ENCODE measurements around the gene FBLN1.

Gene FBLN1

GRCh38 chr22:45579806-45580725 is 77.4 kb downstream of the FBLN1 start:
- H3K14ac ChIP-seq (ENCODE audit: low read length): peak overlapping the region; percentile 63
- H2BK120ac ChIP-seq (ENCODE audit: insufficient read depth, low read length, poor library complexity): peak overlapping the region; percentile 85
- peaks cover 35 to 40% of the 10 kb centered on the region in 2 experiments for H3K4me1 ChIP-seq (ENCODE audit: control insufficient read depth in 1 of 2, insufficient read depth in 2 of 2, low read length in 2 of 2)
- peak overlapping the region; percentile 87 for H2AK5ac ChIP-seq (ENCODE audit: low read length)
- H3K36me3 ChIP-seq (ENCODE audit: control insufficient read depth in 1 of 2, insufficient read depth in 2 of 2, low read length in 2 of 2): peaks cover 34 to 42% of the 10 kb centered on the region in 2 experiments
- H3K4ac ChIP-seq (ENCODE audit: low read depth, low read length): peak overlapping the region; percentile 53
- H4K91ac ChIP-seq (ENCODE audit: low read depth, low read length): peak overlapping the region; percentile 90
- H3K9ac ChIP-seq (ENCODE audit: low read length): peak overlapping the region; percentile 0
- H4K8ac ChIP-seq (ENCODE audit: low read depth, low read length): peak overlapping the region; percentile 43
- no peak for DNase-seq
- peak overlapping the region; percentile 17 for H4K12ac ChIP-seq (ENCODE audit: low read depth, low read length)
- H2AFZ ChIP-seq (ENCODE audit: insufficient read depth, low read length, poor library complexity): peak overlapping the region; percentile 26
- no CpG with 5 or more reads among the region's 29 CpGs for WGBS (ENCODE audit: extremely low coverage, insufficient coverage, insufficient read length)
- H3K4me3 ChIP-seq (ENCODE audit: low read depth, low read length): no peak overlapping the region
- H2BK12ac ChIP-seq (ENCODE audit: low read length): peak overlapping the region; percentile 48
- H2BK5ac ChIP-seq (ENCODE audit: low read depth, low read length, poor library complexity): peak overlapping the region; percentile 66
- no peak overlapping the region for H3K23ac ChIP-seq (ENCODE audit: low read length)
- peak overlapping the region; percentile 44 for H3K18ac ChIP-seq (ENCODE audit: low read length)
- peaks cover 19% of the 10 kb centered on the region for H3K79me2 ChIP-seq (ENCODE audit: control insufficient read depth, insufficient read depth, low read length, poor library complexity)
- H3K27ac ChIP-seq (ENCODE audit: low read depth, low read length): peak overlapping the region; percentile 93
- no peaks in the 10 kb centered on the region for H3K9me3 ChIP-seq (ENCODE audit: insufficient read depth, low read depth, low read length)
- no peaks in the 10 kb centered on the region for H3K27me3 ChIP-seq (ENCODE audit: insufficient read depth, low read length)
- peak overlapping the region; percentile 4 for H3K4me2 ChIP-seq (ENCODE audit: low read length)
- peaks cover 40% of the 10 kb centered on the region for H3K79me1 ChIP-seq (ENCODE audit: low read length)

- Histone ChIP-seq H2BK5ac (ENCODE audit: low read depth, low read length, poor library complexity) (peak overlapping the region; percentile 93), H3K18ac (ENCODE audit: low read length) (no peak overlapping the region), H3K27me3 (ENCODE audit: insufficient read depth, low read length) (no peaks in the 10 kb centered on the region), H3K4me1 (ENCODE audit: control insufficient read depth in 1 of 2, insufficient read depth in 2 of 2, low read length in 2 of 2) (peaks cover 35 to 40% of the 10 kb centered on the region in 2 experiments), H3K14ac (ENCODE audit: low read length) (peak overlapping the region; percentile 63), H4K8ac (ENCODE audit: low read depth, low read length) (peak overlapping the region; percentile 43), H3K9me3 (ENCODE audit: insufficient read depth, low read depth, low read length) (no peaks in the 10 kb centered on the region), H2BK120ac (ENCODE audit: insufficient read depth, low read length, poor library complexity) (peak overlapping the region; percentile 85), H3K79me2 (ENCODE audit: control insufficient read depth, insufficient read depth, low read length, poor library complexity) (peaks cover 19% of the 10 kb centered on the region), H4K91ac (ENCODE audit: low read depth, low read length) (peak overlapping the region; percentile 90), H3K4me3 (ENCODE audit: low read depth, low read length) (no peak overlapping the region), H3K36me3 (ENCODE audit: control insufficient read depth in 1 of 2, insufficient read depth in 2 of 2, low read length in 2 of 2) (peaks cover 34 to 43% of the 10 kb centered on the region in 2 experiments), H4K12ac (ENCODE audit: low read depth, low read length) (no peak overlapping the region), H3K4ac (ENCODE audit: low read depth, low read length) (no peak overlapping the region), H2BK12ac (ENCODE audit: low read length) (no peak overlapping the region), H3K27ac (ENCODE audit: low read depth, low read length) (peak overlapping the region; percentile 93), H3K9ac (ENCODE audit: low read length) (no peak overlapping the region), H3K4me2 (ENCODE audit: low read length) (peak overlapping the region; percentile 5), H3K79me1 (ENCODE audit: low read length) (peaks cover 40% of the 10 kb centered on the region), H3K23ac (ENCODE audit: low read length) (no peak overlapping the region), H2AK5ac (ENCODE audit: low read length) (no peak overlapping the region), H2AFZ (ENCODE audit: insufficient read depth, low read length, poor library complexity) (no peak overlapping the region)
- WGBS (ENCODE audit: extremely low coverage, insufficient coverage, insufficient read length): no CpG with 5 or more reads among the region's 26 CpGs
- DNase-seq: peak; percentile 47 to 63
These were observed 78.2 kb downstream of the FBLN1 start for GRCh38 chr22:45580726-45581381.

GRCh38 chr22:45581549-45582080 is 78.9 kb downstream of the FBLN1 start:
- H3K23ac ChIP-seq (ENCODE audit: low read length): no peak overlapping the region
- peak overlapping the region; percentile 94 for H2BK120ac ChIP-seq (ENCODE audit: insufficient read depth, low read length, poor library complexity)
- no peak overlapping the region for H3K9ac ChIP-seq (ENCODE audit: low read length)
- H3K18ac ChIP-seq (ENCODE audit: low read length): peak overlapping the region; percentile 98
- DNase-seq: no peak
- H4K8ac ChIP-seq (ENCODE audit: low read depth, low read length): peak overlapping the region; percentile 78
- peak overlapping the region; percentile 12 for H4K12ac ChIP-seq (ENCODE audit: low read depth, low read length)
- no peak overlapping the region for H3K4me3 ChIP-seq (ENCODE audit: low read depth, low read length)
- peak overlapping the region; percentile 94 for H3K14ac ChIP-seq (ENCODE audit: low read length)
- peak overlapping the region; percentile 93 for H2BK5ac ChIP-seq (ENCODE audit: low read depth, low read length, poor library complexity)
- H3K4ac ChIP-seq (ENCODE audit: low read depth, low read length): peak overlapping the region; percentile 78
- H4K91ac ChIP-seq (ENCODE audit: low read depth, low read length): peak overlapping the region; percentile 99
- peaks cover 19% of the 10 kb centered on the region for H3K79me2 ChIP-seq (ENCODE audit: control insufficient read depth, insufficient read depth, low read length, poor library complexity)
- H2AK5ac ChIP-seq (ENCODE audit: low read length): peak overlapping the region; percentile 97
- H3K9me3 ChIP-seq (ENCODE audit: insufficient read depth, low read depth, low read length): no peaks in the 10 kb centered on the region
- peak overlapping the region; percentile 93 for H3K27ac ChIP-seq (ENCODE audit: low read depth, low read length)
- WGBS (ENCODE audit: extremely low coverage, insufficient coverage, insufficient read length): no CpG with 5 or more reads among the region's 16 CpGs
- peak overlapping the region; percentile 93 for H2BK12ac ChIP-seq (ENCODE audit: low read length)
- H2AFZ ChIP-seq (ENCODE audit: insufficient read depth, low read length, poor library complexity): peak overlapping the region; percentile 82
- peaks cover 40 to 50% of the 10 kb centered on the region in 2 experiments for H3K36me3 ChIP-seq (ENCODE audit: control insufficient read depth in 1 of 2, insufficient read depth in 2 of 2, low read length in 2 of 2)
- H3K27me3 ChIP-seq (ENCODE audit: insufficient read depth, low read length): no peaks in the 10 kb centered on the region
- peaks cover 35 to 41% of the 10 kb centered on the region in 2 experiments for H3K4me1 ChIP-seq (ENCODE audit: control insufficient read depth in 1 of 2, insufficient read depth in 2 of 2, low read length in 2 of 2)
- peak overlapping the region; percentile 5 for H3K4me2 ChIP-seq (ENCODE audit: low read length)
- H3K79me1 ChIP-seq (ENCODE audit: low read length): peaks cover 45% of the 10 kb centered on the region

- Histone ChIP-seq H3K4me3 (ENCODE audit: low read depth, low read length) (peak overlapping the region; percentile 25), H3K27me3 (ENCODE audit: insufficient read depth, low read length) (no peaks in the 10 kb centered on the region), H2BK120ac (ENCODE audit: insufficient read depth, low read length, poor library complexity) (peak overlapping the region; percentile 94), H3K9ac (ENCODE audit: low read length) (no peak overlapping the region), H2AFZ (ENCODE audit: insufficient read depth, low read length, poor library complexity) (no peak overlapping the region), H4K12ac (ENCODE audit: low read depth, low read length) (no peak overlapping the region), H3K9me3 (ENCODE audit: insufficient read depth, low read depth, low read length) (no peaks in the 10 kb centered on the region), H3K18ac (ENCODE audit: low read length) (peak overlapping the region; percentile 98), H3K4me1 (ENCODE audit: control insufficient read depth in 1 of 2, insufficient read depth in 2 of 2, low read length in 2 of 2) (peaks cover 42 to 47% of the 10 kb centered on the region in 2 experiments), H3K36me3 (ENCODE audit: control insufficient read depth in 1 of 2, insufficient read depth in 2 of 2, low read length in 2 of 2) (peaks cover 33 to 42% of the 10 kb centered on the region in 2 experiments), H3K79me2 (ENCODE audit: control insufficient read depth, insufficient read depth, low read length, poor library complexity) (peaks cover 19% of the 10 kb centered on the region), H3K27ac (ENCODE audit: low read depth, low read length) (no peak overlapping the region), H2AK5ac (ENCODE audit: low read length) (peak overlapping the region; percentile 97), H3K4ac (ENCODE audit: low read depth, low read length) (peak overlapping the region; percentile 78), H4K91ac (ENCODE audit: low read depth, low read length) (peak overlapping the region; percentile 99), H2BK5ac (ENCODE audit: low read depth, low read length, poor library complexity) (peak overlapping the region; percentile 93), H3K23ac (ENCODE audit: low read length) (no peak overlapping the region), H2BK12ac (ENCODE audit: low read length) (peak overlapping the region; percentile 93), H3K14ac (ENCODE audit: low read length) (peak overlapping the region; percentile 94), H4K8ac (ENCODE audit: low read depth, low read length) (peak overlapping the region; percentile 78), H3K79me1 (ENCODE audit: low read length) (peaks cover 51% of the 10 kb centered on the region), H3K4me2 (ENCODE audit: low read length) (no peak overlapping the region)
- no peak for DNase-seq
- no CpG with 5 or more reads among the region's 15 CpGs for WGBS (ENCODE audit: extremely low coverage, insufficient coverage, insufficient read length)
These were observed 79.7 kb downstream of the FBLN1 start for GRCh38 chr22:45582236-45582954.

All from trophoblast cell (in vitro differentiated cells and primary cell).